HFF-Myc (cell line): ENCODE measurements around the gene STT3B.

Experiments used
- DNase-seq: peaks from one replicate; pipeline ENCODE4 v3.0.0-alpha.2; 2011; ENCODE audit warnings: low read depth; ENCODE audit errors: extremely low read depth
- H3K4me3 ChIP-seq: replicated peaks from 2 replicates; pipeline ENCODE4 v1.5.1; 2011; ENCODE audit warnings: low read depth, mild to moderate bottlenecking, control low read depth, low read length
- CTCF ChIP-seq: IDR thresholded peaks from 2 replicates; pipeline ENCODE4 v1.5.1; 2012; ENCODE audit warnings: mild to moderate bottlenecking, low read depth, low read length, control low read depth; ENCODE audit errors: missing control alignments

STT3B gene

GRCh38 chr3:31661993-31662670 is 129.4 kb downstream of the STT3B start:
- H3K4me3 ChIP-seq, result no peak overlapping the region
- TF ChIP-seq CTCF, result no peak
- no peak for DNase-seq

- no peak for TF ChIP-seq CTCF
- H3K4me3 ChIP-seq, result no peak overlapping the region
These were observed 131.3 kb downstream of the STT3B start for GRCh38 chr3:31664031-31664430.

GRCh38 chr3:31667582-31667981 is 134.9 kb downstream of the STT3B start:
- no peak for TF ChIP-seq CTCF
- no peak for DNase-seq
- no peak overlapping the region for H3K4me3 ChIP-seq

More at GRCh38 chr3:31664031-31664430, 131.3 kb downstream of the STT3B start:
- DNase-seq, result no peak

DNA sequence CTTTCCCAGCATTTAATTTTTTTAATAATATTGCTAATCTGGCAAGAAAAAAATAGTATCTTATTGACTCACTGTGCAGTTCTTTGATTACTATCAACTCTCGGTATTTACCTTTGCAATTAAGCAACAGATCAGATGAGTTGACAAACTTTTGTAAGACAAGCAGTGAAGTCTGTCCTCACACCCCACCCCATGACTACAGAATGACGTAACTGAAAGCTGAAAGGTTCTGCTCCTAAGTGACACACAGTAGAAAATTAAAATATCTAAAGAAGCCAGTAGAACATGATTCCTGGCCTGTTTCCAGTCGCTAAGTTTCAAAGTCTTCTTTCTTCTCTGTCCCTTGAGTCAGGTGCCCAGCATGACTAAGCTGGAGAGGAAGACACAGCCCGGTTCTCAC is 135.5 kb downstream of the STT3B start:
- TF ChIP-seq CTCF, result no peak
- no peak overlapping the region for H3K4me3 ChIP-seq
- no peak for DNase-seq

DNA sequence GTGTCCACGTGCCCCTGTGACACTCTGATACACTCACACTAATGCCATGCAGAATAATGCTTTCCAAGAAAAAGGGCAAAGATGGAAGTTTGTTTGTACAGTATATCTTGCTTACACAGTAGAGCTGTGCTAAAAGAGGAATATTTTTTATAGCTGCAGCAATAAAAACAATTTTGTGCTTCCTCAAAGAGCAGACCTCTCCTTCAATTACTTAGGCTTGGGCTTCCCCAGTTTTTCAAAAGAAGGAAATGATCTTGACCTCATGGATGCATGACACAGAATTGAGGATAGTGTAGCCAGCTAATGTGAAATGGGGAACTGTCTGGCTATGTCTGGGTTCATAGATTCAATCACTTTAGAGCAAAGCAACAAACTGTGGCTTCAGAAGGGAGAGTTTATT is 137.4 kb downstream of the STT3B start:
- DNase-seq, result no peak
- TF ChIP-seq CTCF, result no peak
- H3K4me3 ChIP-seq, result no peak overlapping the region

- no peak overlapping the region for H3K4me3 ChIP-seq
- TF ChIP-seq CTCF, result no peak
- DNase-seq, result no peak
These were observed 138.0 kb downstream of the STT3B start for GRCh38 chr3:31670722-31671121.

- no peak for TF ChIP-seq CTCF
- H3K4me3 ChIP-seq, result no peak overlapping the region
- DNase-seq, result no peak
These were observed 138.7 kb downstream of the STT3B start for GRCh38 chr3:31671451-31671850.
